Panc1 (cell line): Measurements from ENCODE around the gene ZNF155. TPM values are rescaled to one million over a fixed set of nuclear protein-coding genes. Genes with fewer than 3 reads are reported as not detected.

Experiments
- ATAC-seq: fragments of 200-7000 bp; cut with Tn5 transposase; 2 replicates; pipeline ENCODE4 v1.9.1; 2020; ENCODE audit warnings: mild to moderate bottlenecking, moderate library complexity
- BruUV-seq: library from RNA; stranded (reverse); fragments of 400-500 nt; replicated peaks from 2 replicates; lab custom pipeline; 2021; lab: Mats Ljungman, UMichigan
- CTCF ChIA-PET: fragments of 300-600 bp; sonication (Branson Sonifier 250); formaldehyde crosslinking; loops from one replicate; lab custom pipeline; 2022; ENCODE audit warnings: antibody characterized with exemption; lab: Charles Lee
- POLR2A ChIA-PET: fragments of 300-600 bp; sonication (Branson Sonifier 250); formaldehyde crosslinking; loops from one replicate; lab custom pipeline; 2022; ENCODE audit warnings: antibody characterized with exemption; lab: Charles Lee
- DNase-seq: peaks from one replicate; pipeline ENCODE4 v3.0.0-alpha.2; 2010; ENCODE audit warnings: low read depth, low spot score
- H3K27ac ChIP-seq: 2 replicates; pipeline ENCODE4 v1.5.1; 2011; ENCODE audit warnings: mild to moderate bottlenecking, low read length, inconsistent platforms
- H3K27me3 ChIP-seq: fragments of 200-500 bp; sonication (Bioruptor generic); 2 replicates; pipeline ENCODE4 v1.6.0; 2014; ENCODE audit warnings: low read length, inconsistent platforms; ENCODE audit not compliant: control insufficient read depth, insufficient read depth
- H3K36me3 ChIP-seq: fragments of 200-500 bp; sonication (Bioruptor generic); 2 replicates; pipeline ENCODE4 v1.5.1; 2014; ENCODE audit warnings: inconsistent platforms, mild to moderate bottlenecking, low read length, moderate library complexity; ENCODE audit not compliant: control insufficient read depth, insufficient read depth
- H3K4me1 ChIP-seq: 2 replicates; pipeline ENCODE4 v1.5.1; 2011; ENCODE audit warnings: inconsistent platforms, mild to moderate bottlenecking, low read length, moderate library complexity; ENCODE audit not compliant: control insufficient read depth, insufficient read depth
- H3K4me3 ChIP-seq, 2 experiments: 2 replicates each; pipeline ENCODE4 v1.5.1; 2011 to 2012; ENCODE audit warnings: low read depth in 2 of 2, low read length in 2 of 2, mild to moderate bottlenecking in 2 of 2, inconsistent platforms in 1 of 2, moderate library complexity in 1 of 2
- H3K9me3 ChIP-seq: fragments of 200-500 bp; sonication (Bioruptor generic); 2 replicates; pipeline ENCODE4 v1.5.1; 2014; ENCODE audit warnings: low read depth, mild to moderate bottlenecking, inconsistent platforms, low read length, moderate library complexity; ENCODE audit not compliant: control insufficient read depth, insufficient read depth
- POLR2AphosphoS5 ChIP-seq: IDR thresholded peaks from 2 replicates; pipeline ENCODE4 v1.6.1; 2012; ENCODE audit warnings: mild to moderate bottlenecking, low read depth, low read length, moderate library complexity
- SIN3A ChIP-seq: IDR thresholded peaks from 2 replicates; pipeline ENCODE4 v1.6.1; 2012; ENCODE audit warnings: low read depth, mild to moderate bottlenecking, low read length, moderate library complexity, borderline replicate concordance; ENCODE audit not compliant: insufficient read depth
- TCF7L2 ChIP-seq: IDR thresholded peaks from 2 replicates; pipeline ENCODE4 v1.6.1; 2011; ENCODE audit warnings: mild to moderate bottlenecking, low read depth, low read length, inconsistent platforms
- in situ Hi-C: cut with HindIII; loops from 2 replicates; pipeline ENCODE4 v1.10.0; 2016; ENCODE audit warnings: low sequenced_read_pairs, low pct_unique_long_range_greater_than_20kb
- intact Hi-C: fragments of 100-400 bp; cut with micrococcal nuclease; formaldehyde crosslinking; loops from one replicate; pipeline ENCODE4 v1.10.0; 2022; ENCODE audit not compliant: unreplicated experiment
- total RNA-seq: library from RNA; stranded (reverse); gene quantifications from one replicate; pipeline ENCODE4 v1.2.1, GENCODE V29; 2021; ENCODE audit not compliant: unreplicated experiment
- TF ChIP-seq, protein P1 (sequence below): fragments of 450-650 bp; IDR thresholded peaks from 2 replicates; pipeline ENCODE4 v1.5.1; 2017; ENCODE audit warnings: mild to moderate bottlenecking
- TF ChIP-seq, protein P2 (sequence below), 2 experiments: IDR thresholded peaks; 2 replicates each; pipeline ENCODE4 v1.6.1; 2011 to 2012; ENCODE audit warnings: low read depth in 2 of 2, control low read depth in 1 of 2, low read length in 1 of 2, mild to moderate bottlenecking in 1 of 2, moderate library complexity in 1 of 2; ENCODE audit not compliant: insufficient read depth in 1 of 2

Gene ZNF155
- total RNA-seq, 1 experiment from 2014 or later: 5.0 TPM

- Histone ChIP-seq H3K36me3 (no peaks in the 10 kb centered on the region), H3K4me3 (peak within 1 kb of the TSS; percentile 68 to 79), H3K27ac (peak within 1 kb of the TSS; percentile 91), H3K4me1 (no peaks in the 10 kb centered on the region), H3K9me3 (peaks cover 14% of the 10 kb centered on the region; the same call in 1 of the 2 replicates), H3K27me3 (no peaks in the 10 kb centered on the region)
- in situ Hi-C loops: no loop called here
- TF ChIP-seq TCF7L2 (no peak), POLR2AphosphoS5 (no peak), SIN3A (no peak)
- TF ChIP-seq, protein P1, sequence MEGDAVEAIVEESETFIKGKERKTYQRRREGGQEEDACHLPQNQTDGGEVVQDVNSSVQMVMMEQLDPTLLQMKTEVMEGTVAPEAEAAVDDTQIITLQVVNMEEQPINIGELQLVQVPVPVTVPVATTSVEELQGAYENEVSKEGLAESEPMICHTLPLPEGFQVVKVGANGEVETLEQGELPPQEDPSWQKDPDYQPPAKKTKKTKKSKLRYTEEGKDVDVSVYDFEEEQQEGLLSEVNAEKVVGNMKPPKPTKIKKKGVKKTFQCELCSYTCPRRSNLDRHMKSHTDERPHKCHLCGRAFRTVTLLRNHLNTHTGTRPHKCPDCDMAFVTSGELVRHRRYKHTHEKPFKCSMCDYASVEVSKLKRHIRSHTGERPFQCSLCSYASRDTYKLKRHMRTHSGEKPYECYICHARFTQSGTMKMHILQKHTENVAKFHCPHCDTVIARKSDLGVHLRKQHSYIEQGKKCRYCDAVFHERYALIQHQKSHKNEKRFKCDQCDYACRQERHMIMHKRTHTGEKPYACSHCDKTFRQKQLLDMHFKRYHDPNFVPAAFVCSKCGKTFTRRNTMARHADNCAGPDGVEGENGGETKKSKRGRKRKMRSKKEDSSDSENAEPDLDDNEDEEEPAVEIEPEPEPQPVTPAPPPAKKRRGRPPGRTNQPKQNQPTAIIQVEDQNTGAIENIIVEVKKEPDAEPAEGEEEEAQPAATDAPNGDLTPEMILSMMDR: peak; percentile 50
- TF ChIP-seq, protein P2, sequence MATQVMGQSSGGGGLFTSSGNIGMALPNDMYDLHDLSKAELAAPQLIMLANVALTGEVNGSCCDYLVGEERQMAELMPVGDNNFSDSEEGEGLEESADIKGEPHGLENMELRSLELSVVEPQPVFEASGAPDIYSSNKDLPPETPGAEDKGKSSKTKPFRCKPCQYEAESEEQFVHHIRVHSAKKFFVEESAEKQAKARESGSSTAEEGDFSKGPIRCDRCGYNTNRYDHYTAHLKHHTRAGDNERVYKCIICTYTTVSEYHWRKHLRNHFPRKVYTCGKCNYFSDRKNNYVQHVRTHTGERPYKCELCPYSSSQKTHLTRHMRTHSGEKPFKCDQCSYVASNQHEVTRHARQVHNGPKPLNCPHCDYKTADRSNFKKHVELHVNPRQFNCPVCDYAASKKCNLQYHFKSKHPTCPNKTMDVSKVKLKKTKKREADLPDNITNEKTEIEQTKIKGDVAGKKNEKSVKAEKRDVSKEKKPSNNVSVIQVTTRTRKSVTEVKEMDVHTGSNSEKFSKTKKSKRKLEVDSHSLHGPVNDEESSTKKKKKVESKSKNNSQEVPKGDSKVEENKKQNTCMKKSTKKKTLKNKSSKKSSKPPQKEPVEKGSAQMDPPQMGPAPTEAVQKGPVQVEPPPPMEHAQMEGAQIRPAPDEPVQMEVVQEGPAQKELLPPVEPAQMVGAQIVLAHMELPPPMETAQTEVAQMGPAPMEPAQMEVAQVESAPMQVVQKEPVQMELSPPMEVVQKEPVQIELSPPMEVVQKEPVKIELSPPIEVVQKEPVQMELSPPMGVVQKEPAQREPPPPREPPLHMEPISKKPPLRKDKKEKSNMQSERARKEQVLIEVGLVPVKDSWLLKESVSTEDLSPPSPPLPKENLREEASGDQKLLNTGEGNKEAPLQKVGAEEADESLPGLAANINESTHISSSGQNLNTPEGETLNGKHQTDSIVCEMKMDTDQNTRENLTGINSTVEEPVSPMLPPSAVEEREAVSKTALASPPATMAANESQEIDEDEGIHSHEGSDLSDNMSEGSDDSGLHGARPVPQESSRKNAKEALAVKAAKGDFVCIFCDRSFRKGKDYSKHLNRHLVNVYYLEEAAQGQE (IDR thresholded peaks at IDR 0.05; ENCODE audit: insufficient read depth in 1 of 2, low read depth in 2 of 2, low read length in 1 of 2): no peak
- ChIA-PET CTCF (interaction anchor here (0.8 kb wide), 1 partner anchor 258 kb away, joined by 3 read pairs; no protein-coding TSS in a partner anchor), POLR2A (interaction anchor here (0.6 kb wide), 1 partner anchor 51 kb away, joined by 8 read pairs; no protein-coding TSS in a partner anchor)
- DNase-seq (peak; percentile 81), ATAC-seq (peak; percentile 100)
- BruUV-seq: TSS peak; percentile 90
- intact Hi-C loops: no loop called here
These were observed 32.9 kb upstream of the ZNF155 start, which contains the start of gene ZNF221 for GRCh38 chr19:43950834-43951645. Gene ZNF221, plus strand, starts transcription at chr19:43951228. Its CDS starts 11,499 bp downstream, at chr19:43962727.

DNA sequence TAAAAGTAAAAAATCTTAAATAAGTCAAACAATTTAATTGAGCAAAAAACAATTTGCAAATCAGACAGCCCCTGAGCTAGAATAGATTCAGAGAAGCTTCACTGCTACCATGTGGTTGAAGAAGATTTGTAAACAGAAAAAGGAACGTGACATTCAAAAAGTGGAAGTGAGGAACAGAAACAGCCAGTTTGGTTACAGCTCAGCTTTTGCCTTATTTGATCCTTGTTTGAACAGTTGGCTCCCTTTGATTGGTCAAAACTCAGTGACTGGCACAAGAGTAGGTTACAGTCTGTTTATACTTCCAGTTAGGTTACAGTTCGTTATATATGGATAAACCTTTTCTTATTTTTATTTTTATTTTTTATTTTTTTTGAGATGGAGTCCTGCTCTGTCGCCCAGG lies 27.2 kb upstream of the ZNF155 start:
- no peak for ATAC-seq
- no peaks in the 10 kb centered on the region for H3K27me3 ChIP-seq
- H3K9me3 ChIP-seq: peaks cover 7% of the 10 kb centered on the region; the same call in 1 of the 2 replicates
- TF ChIP-seq, protein P2 (IDR thresholded peaks at IDR 0.05; ENCODE audit: insufficient read depth in 1 of 2, low read depth in 2 of 2, low read length in 1 of 2): no peak
- TF ChIP-seq POLR2AphosphoS5 (no peak), SIN3A (no peak), TCF7L2 (no peak)
- TF ChIP-seq, protein P1: no peak
- in situ Hi-C loops: no loop called here
- no peak for DNase-seq
- POLR2A ChIA-PET: no interaction called here
- intact Hi-C loops: no loop called here
- H3K27ac ChIP-seq: no peak overlapping the region
- no peaks in the 10 kb centered on the region for H3K36me3 ChIP-seq
- H3K4me1 ChIP-seq: no peaks in the 10 kb centered on the region
- no peak overlapping the region for H3K4me3 ChIP-seq
- CTCF ChIA-PET: no interaction called here
- no TSS peak for BruUV-seq
